Occipital lobe (tissue), 2 donors: ENCODE data around the gene LAMA1. TPM values are rescaled to one million over a fixed set of nuclear protein-coding genes. Genes with fewer than 3 reads are reported as not detected.

Experiments used
- DNase-seq: peaks from one replicate; lab custom pipeline; 2025; lab: John Stamatoyannopoulos, UW
- total RNA-seq: library from RNA; depleted of rRNA; stranded (reverse); fragments of >200 nt; gene quantifications from one replicate; pipeline ENCODE4 v1.2.3, GENCODE V29; 2014

Gene LAMA1
- total RNA-seq, 1 donor from 2014 or later, result 15.1 TPM

- DNase-seq, result no peak
These were observed 4.7 kb downstream of the LAMA1 start for GRCh38 chr18:7112936-7113335.

- no peak for DNase-seq
These were observed 6.5 kb downstream of the LAMA1 start for GRCh38 chr18:7111134-7111533.

- DNase-seq, result no peak
These were observed 11.7 kb downstream of the LAMA1 start for GRCh38 chr18:7105943-7106342.

DNA sequence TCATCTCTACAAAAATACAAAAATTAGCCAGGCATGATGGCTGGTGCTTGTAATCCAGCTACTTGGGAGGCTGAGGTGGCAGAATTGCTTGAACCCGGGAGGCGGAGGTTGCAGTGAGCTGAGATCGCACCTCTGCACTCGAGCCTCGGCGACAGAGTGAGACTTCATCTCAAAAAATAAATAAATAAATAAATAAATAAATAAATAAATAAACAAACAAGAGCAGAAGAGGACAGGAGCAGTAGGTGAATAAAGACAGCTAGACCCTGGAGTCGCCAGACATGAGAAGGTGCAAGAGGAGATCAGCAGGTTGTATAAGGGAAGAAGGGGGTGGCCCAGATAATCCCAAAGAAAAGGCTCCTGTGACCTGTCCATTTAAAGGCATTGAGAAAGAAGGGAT, 12.3 kb downstream of the LAMA1 start:
- no peak for DNase-seq

GRCh38 chr18:7104649-7105048, 12.9 kb downstream of the LAMA1 start:
- no peak for DNase-seq

DNA sequence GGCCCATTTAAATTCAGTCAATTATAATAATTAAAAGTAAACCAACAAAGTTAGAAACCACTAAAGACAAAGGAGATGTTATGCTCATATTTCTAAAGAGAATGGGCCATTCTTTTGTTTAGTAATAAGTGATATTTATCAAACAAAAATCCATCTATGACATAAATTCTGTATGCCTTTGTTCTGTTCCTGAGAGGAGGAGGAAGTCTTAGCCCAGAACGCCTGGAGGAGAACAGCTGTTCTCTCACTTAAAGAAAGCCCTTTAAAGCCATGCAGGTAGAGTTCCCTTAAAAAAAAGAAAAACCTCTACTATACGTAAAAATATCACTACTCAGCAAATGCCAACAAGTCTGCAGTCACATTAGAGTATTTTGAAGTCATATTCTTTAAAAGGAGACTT, 15.5 kb downstream of the LAMA1 start:
- DNase-seq, result no peak

DNA sequence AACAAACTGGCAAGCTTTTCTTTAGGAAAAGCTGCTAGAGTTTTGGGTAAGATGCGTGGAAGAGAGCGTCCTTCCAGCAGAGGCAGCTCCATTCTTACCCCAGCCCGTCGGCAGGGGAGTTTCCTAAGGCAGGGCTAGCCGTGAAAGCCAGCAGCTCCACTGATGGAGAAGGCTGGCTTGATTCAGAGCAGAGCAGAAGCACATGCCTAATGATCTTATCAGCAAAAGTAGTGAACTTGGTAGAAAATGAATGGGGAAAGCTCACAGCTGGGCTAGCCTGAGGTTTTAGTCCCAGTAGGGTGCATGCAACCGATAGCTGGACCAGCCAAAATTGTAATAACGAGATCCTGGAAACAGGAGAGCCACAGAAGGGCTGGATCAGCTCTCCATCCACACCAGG, 20.8 kb downstream of the LAMA1 start:
- no peak for DNase-seq

GRCh38 chr18:7094427-7094826, 23.2 kb downstream of the LAMA1 start:
- no peak for DNase-seq

- DNase-seq, result no peak
These were observed 26.8 kb downstream of the LAMA1 start for GRCh38 chr18:7090771-7091170.

DNA sequence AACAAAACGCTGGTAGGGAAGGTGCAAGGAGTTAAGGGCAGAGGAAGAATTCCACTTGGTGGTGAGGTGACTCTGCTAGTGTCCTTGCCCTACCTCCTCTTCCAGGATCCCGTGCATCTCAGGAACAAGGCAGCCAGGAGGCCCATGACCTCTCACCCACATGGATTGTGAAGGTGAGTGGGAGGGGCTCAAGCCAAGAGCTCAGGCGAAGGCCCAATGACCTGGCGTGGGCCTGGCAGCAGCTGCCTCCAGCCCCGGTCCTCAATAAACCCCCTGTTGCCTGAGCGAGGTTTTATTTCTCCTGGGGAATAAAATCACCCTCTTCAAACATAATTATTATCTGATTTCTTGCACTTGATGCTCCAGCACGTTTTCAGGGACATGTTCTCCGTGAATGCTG, 28.2 kb downstream of the LAMA1 start:
- DNase-seq, result no peak

GRCh38 chr18:7084080-7085065, 33.2 kb downstream of the LAMA1 start:
- DNase-seq, result no peak

- DNase-seq, result no peak
These were observed 34.9 kb downstream of the LAMA1 start for GRCh38 chr18:7082671-7083070.

GRCh38 chr18:7079231-7079630, 38.4 kb downstream of the LAMA1 start:
- DNase-seq, result no peak

GRCh38 chr18:7072593-7072992, 45.0 kb downstream of the LAMA1 start:
- DNase-seq, result no peak

DNA sequence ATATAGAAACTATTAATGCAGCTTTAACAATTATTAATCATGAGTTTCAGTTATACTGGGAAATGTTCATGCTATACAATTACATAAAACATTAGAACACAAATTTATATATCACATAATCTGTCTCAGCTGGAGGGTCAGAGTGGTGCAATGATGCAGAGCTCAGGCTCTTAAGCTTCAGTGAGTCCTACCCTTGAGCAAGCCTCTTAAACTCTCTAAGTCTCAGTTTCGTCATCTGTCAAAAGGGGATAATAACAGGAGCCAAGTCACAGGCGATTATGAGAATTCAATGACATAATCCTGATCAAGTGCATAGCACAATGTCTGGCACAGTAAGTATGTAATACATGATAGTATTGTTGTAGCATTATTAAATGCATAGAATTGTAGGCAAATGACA, 46.0 kb downstream of the LAMA1 start:
- no peak for DNase-seq

- DNase-seq, result no peak
These were observed 47.1 kb downstream of the LAMA1 start for GRCh38 chr18:7070466-7070865.

- DNase-seq, result no peak
These were observed 48.6 kb downstream of the LAMA1 start for GRCh38 chr18:7068871-7069590.

DNA sequence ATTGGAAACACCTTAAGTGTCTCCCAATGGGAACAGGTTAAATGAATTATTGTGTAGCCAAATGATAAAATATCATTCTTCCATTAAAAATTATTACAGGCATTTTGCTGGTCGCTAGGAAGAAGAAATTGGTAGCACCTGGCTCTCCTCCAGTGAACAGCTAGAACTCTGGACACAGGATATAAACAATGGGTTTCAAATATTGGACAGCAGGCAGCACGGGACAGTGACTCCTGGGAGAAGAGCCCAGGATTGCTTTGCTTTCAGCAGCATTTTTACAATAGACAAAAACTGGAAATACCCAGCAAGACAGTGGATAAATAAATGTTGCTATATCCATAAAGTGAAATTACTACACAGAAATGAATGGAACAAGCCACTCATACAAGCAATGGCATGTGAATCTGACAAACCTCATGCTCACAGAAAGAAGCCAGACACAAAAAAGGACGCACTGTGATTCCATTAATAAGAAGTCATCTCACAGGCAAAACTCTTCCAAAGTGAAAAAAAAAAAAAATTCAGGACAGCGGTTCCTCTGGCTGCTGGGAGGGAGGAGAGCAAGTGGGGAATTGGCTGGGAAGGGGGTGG, 50.5 kb downstream of the LAMA1 start:
- DNase-seq, result no peak

- DNase-seq, result no peak
These were observed 51.9 kb downstream of the LAMA1 start for GRCh38 chr18:7065736-7066135.

GRCh38 chr18:7064346-7064745, 53.3 kb downstream of the LAMA1 start:
- no peak for DNase-seq

GRCh38 chr18:7062811-7063210, 54.8 kb downstream of the LAMA1 start:
- no peak for DNase-seq

DNA sequence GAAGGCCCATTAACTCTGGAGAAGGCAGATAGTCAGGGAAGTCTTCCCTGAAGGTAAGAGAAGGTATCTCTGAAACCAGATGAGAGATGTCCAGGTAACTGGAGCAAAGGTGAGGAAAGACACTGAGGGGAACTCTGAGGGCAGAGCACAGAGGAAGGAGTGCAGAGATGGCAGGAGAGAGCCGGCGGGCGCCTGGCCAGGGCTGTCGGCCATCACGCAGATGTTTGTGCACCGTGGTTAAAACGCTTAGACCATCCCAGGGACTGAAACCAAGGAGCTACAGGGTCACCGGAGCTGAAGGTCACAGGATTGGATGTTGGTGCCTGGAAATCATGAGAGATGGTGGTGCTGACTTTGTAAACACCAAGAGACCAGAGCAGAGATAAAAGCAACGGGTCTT, 55.4 kb downstream of the LAMA1 start:
- no peak for DNase-seq
